Stimulated activated CD4-positive, alpha-beta T cell treated with anti-CD3 and anti-CD28 coated beads, Interleukin-15, amount 100 ng/mL, for 24 hours (primary cell): ENCODE measurements around the gene SMYD3.
A peak's percentile ranks its signal among the peaks of the same experiment; 100 is the strongest.

Experiments used
- DNase-seq: peaks from one replicate; pipeline ENCODE4 v3.0.0-alpha.2; 2020

Gene SMYD3

DNA sequence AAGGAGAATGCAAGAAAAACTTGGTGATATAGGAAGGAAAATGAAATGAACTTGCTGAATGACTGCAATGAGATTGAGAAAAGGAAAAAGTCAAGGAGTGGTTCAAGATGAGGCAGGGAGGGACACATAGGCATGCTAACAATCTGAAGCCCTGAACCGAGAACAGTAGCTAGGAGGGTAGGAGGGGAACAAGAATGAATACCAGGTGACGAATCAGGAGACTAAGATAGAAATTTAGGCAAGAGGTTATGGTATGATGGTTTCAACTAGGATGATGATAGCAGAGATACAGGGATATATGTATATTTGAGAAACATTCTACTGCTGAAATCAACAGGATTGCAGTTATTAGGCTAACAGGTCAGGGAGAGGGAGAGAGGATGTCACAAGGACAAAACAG lies 44.1 kb downstream of the SMYD3 start:
- DNase-seq: no peak

- no peak for DNase-seq
These were observed 46.7 kb downstream of the SMYD3 start for GRCh38 chr1:246460406-246460805.

GRCh38 chr1:246459221-246459620 lies 47.9 kb downstream of the SMYD3 start:
- DNase-seq: no peak

GRCh38 chr1:246455476-246455875 lies 51.6 kb downstream of the SMYD3 start:
- DNase-seq: no peak

- DNase-seq: no peak
These were observed 52.4 kb downstream of the SMYD3 start for GRCh38 chr1:246454655-246455054.

GRCh38 chr1:246450611-246451251 lies 56.3 kb downstream of the SMYD3 start:
- DNase-seq: no peak

DNA sequence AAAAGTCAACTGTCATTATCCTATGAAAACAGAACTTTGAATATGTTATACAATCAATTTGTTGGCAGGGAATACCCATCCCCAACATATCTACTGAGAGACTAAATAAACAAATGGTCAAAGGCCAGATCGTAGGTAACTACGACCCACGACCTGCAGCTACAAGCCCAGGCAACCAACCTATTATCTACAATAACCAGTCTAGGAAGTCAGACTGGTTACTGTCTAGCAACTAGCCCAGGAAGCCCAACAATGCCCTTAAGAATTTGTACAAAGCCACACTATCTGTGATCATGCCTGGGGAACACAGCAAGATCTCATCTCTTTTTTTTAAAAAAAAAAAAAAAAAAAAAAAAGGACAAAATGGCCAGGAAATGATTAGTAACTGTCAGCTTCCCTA lies 58.7 kb downstream of the SMYD3 start:
- DNase-seq: no peak

GRCh38 chr1:246447501-246447900 lies 59.6 kb downstream of the SMYD3 start:
- no peak for DNase-seq

DNA sequence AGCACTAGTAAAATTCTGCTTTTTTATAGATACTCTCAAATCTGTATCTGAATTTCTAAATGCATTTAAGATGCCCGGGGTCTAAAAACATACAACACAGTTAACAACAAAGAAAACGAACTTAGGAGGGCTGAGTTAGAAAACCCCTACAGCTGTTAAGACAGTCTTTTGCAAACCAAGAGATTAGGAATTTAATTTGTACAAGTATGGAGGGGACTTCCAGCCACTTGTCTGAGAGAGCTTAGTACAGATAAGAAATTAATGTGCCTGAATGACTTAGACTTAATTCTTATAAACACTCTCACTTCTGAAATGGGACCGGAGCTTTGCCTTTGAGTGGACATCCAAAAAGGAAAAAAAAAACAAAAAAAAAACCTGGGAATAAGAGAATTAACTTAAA lies 61.6 kb downstream of the SMYD3 start:
- DNase-seq: no peak

DNA sequence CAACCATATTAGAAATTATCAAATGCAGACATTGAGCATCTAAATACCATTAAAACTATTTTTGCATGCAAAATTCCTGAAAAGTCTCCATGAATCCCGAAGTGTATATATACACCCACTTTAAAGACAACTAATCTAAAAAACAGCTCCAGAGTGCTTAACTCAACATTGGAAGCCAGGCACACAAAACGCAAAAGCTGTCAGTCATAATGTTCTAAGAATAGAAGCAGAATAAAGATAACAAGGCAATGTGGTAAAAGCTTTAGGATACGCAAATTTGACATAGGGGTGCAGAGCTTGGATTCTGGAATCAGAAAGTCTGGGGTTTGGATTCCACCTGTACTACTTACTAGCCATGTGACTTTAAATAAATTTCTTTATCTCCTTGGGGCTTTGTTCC lies 62.5 kb downstream of the SMYD3 start:
- DNase-seq: no peak

DNA sequence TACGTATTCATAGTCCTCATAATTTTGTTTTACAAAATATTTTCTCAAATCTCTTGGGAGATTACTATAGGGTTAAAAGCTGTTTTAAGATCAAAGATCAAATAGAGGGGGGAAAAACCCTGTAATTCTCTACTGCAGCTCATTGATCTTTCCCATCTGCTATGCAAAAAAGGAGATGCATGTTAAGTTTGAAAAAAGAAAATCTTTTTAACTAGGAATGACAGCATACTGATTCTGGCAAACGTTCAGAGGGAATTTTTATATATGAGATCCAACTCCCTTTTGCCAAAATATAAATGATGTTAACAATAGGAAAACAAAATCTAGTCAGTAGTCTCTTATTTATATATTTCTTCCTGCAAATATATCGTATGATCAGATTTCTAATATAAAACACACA lies 69.1 kb downstream of the SMYD3 start:
- no peak for DNase-seq

DNA sequence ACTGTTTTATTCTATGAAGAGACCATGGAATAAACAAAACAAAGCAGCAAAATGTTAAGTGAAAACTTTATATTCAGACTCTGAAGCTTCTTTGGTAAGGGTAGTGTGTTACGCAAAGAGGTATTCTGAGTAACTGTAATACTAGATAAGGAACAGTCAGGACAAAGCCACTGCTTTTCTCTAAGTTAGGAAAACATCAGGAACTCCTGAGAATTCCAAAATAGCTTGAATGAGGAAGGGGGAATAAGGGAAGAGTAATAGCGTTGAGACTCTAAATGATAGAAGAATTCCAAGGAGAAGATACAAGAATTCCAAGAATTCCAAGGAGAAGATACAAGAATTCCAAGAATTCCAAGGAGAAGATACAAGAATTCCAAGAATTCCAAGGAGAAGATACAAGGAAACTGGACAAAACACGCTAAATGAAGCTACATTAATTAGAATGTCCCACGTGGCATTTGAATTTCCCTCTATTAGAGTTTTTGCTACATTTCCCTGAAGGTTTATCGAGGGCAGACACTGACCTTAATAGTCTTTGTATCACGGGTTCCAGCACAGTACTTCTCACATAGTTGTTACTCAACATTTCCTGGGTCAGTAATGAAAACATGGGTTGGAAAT lies 71.5 kb downstream of the SMYD3 start:
- DNase-seq: no peak

GRCh38 chr1:246434335-246434734 lies 72.7 kb downstream of the SMYD3 start:
- DNase-seq: no peak

GRCh38 chr1:246428542-246429308 lies 78.4 kb downstream of the SMYD3 start:
- peak; percentile 52 for DNase-seq

GRCh38 chr1:246427611-246428010 lies 79.5 kb downstream of the SMYD3 start:
- no peak for DNase-seq

- no peak for DNase-seq
These were observed 81.2 kb downstream of the SMYD3 start for GRCh38 chr1:246425895-246426294.

- no peak for DNase-seq
These were observed 81.8 kb downstream of the SMYD3 start for GRCh38 chr1:246425139-246425794.

- no peak for DNase-seq
These were observed 86.8 kb downstream of the SMYD3 start for GRCh38 chr1:246420300-246420699.

GRCh38 chr1:246418565-246419312 lies 88.3 kb downstream of the SMYD3 start:
- DNase-seq: no peak

DNA sequence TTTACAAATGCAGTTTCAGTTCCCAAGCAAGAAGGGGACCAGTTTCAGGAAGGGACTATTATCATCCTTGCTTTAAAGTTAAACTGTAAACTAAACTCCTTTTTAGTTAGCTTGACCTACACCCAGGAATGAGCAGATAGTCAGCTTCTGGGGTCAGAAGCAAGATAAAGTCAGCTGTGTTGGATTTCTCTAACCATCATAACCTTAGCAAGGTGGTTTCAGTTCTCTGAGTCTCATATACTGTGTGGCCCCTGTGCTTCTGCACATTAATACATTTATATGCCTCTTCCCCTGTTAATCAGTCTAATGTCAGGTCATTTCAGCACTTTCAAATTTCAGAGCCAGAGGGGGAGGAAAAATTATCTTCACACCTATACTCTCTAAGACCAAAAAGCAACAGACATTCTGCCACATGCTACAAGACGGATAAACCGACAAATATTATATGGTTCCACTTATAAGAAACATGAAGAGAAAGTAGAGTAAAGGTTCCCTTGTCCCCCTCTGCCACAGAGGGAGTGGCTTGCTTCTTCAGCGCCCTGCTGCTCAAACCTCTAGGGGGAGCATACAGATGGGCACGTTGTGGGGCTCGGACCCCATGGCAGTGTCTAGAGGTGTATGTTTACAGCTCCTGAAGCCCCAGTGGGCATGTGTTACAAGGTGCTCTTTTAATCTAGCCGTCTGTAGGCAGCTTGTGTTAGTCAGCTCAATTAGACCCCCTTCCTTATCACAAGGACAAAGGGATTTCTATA lies 89.1 kb downstream of the SMYD3 start:
- no peak for DNase-seq

- DNase-seq: peak; percentile 8
These were observed 89.8 kb downstream of the SMYD3 start for GRCh38 chr1:246417152-246417812.

GRCh38 chr1:246416261-246416660 lies 90.8 kb downstream of the SMYD3 start:
- no peak for DNase-seq
